ENCODE data around the gene PIK3R6.

Gene PIK3R6

DNA sequence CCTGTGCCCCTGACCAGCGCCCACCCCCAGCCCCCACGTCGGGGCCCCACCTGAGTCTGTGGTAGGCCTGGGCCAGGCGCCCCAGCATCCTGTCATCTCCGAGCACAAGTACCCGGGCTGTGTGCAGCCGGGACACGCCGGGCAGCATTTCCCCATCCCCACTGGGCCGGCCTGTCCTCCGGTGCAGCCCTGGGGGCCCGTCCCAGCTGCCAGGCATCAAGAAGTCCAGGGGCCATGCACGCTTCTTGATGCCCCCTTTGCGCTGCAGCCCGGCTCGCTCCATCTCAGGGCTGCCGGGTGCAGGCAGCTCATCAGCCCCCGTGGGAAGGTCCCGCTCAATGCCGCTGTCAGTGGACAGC lies 39.0 kb downstream of the PIK3R6 start:
- no peaks in the 10 kb centered on the region for H4K20me1 ChIP-seq (ENCODE audit: control insufficient read depth, insufficient read depth, low read depth, low read length)
- H3K4me1 ChIP-seq (ENCODE audit: control insufficient read depth, low read length), result no peaks in the 10 kb centered on the region
- no peaks in the 10 kb centered on the region for H3F3A ChIP-seq (ENCODE audit: control insufficient read depth, insufficient read depth)
- H3K27ac ChIP-seq (ENCODE audit: low read depth, low read length), result no peak overlapping the region
- H3K9me3 ChIP-seq (ENCODE audit: control insufficient read depth, insufficient read depth, low read length), result peaks cover 6% of the 10 kb centered on the region
- no peaks in the 10 kb centered on the region for H3K27me3 ChIP-seq (ENCODE audit: control insufficient read depth, low read length)
- H3K79me2 ChIP-seq (ENCODE audit: control insufficient read depth, low read length), result no peaks in the 10 kb centered on the region
- H3K4me2 ChIP-seq (ENCODE audit: low read length), result no peak overlapping the region
- no peak overlapping the region for H3K4me3 ChIP-seq (ENCODE audit: low read length)
- TF ChIP-seq, protein P1, sequence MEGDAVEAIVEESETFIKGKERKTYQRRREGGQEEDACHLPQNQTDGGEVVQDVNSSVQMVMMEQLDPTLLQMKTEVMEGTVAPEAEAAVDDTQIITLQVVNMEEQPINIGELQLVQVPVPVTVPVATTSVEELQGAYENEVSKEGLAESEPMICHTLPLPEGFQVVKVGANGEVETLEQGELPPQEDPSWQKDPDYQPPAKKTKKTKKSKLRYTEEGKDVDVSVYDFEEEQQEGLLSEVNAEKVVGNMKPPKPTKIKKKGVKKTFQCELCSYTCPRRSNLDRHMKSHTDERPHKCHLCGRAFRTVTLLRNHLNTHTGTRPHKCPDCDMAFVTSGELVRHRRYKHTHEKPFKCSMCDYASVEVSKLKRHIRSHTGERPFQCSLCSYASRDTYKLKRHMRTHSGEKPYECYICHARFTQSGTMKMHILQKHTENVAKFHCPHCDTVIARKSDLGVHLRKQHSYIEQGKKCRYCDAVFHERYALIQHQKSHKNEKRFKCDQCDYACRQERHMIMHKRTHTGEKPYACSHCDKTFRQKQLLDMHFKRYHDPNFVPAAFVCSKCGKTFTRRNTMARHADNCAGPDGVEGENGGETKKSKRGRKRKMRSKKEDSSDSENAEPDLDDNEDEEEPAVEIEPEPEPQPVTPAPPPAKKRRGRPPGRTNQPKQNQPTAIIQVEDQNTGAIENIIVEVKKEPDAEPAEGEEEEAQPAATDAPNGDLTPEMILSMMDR (IDR thresholded peaks at IDR 0.05; ENCODE audit: low read depth, low read length, poor library complexity, severe bottlenecking), result no peak
- no peak for TF ChIP-seq EZH2phosphoT487 (IDR thresholded peaks at IDR 0.05; ENCODE audit: borderline replicate concordance, low read length)
- H3K9me2 ChIP-seq (replicated peaks; ENCODE audit: control insufficient read depth, low read length), result no peaks in the 10 kb centered on the region
- H3K36me3 ChIP-seq (ENCODE audit: control insufficient read depth, low read length), result no peaks in the 10 kb centered on the region

DNA sequence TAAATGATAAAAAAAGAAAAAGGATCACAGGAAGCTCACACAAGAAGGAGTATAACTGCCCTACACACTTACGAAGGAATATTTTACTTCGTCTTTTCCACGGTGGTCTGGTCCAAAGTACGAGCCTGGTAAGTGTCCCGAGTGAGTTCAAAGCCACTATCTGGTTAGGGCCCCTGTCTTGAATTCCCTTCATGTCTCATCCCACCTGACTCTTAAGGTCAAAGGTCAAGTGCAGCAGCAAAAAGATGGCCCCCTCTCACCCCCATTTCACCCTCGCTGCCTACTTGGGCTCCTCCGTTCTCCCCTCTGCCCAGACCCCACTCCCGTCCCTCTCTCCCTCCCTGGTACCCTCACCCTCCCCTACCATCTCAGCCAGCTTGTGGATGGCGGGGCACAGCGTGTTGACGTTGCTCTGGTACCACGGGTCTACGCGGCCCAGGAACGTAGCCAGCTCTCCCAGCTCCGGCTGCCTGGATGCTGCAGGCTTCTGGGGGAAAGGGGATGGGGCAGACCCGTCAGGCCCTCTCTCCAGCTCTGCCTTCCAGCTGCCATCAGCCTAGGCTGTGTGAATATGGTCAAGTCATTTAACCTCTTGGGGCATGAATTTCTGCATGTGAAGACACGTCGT lies 40.6 kb downstream of the PIK3R6 start:
- TF ChIP-seq, protein P1 (IDR thresholded peaks at IDR 0.05; ENCODE audit: low read depth, low read length, poor library complexity, severe bottlenecking), result no peak
- no peak for TF ChIP-seq EZH2phosphoT487 (IDR thresholded peaks at IDR 0.05; ENCODE audit: borderline replicate concordance, low read length)
- Histone ChIP-seq H3F3A (ENCODE audit: control insufficient read depth, insufficient read depth) (no peaks in the 10 kb centered on the region), H3K9me3 (ENCODE audit: control insufficient read depth, insufficient read depth, low read length) (peaks cover 6% of the 10 kb centered on the region), H3K4me1 (ENCODE audit: control insufficient read depth, low read length) (no peaks in the 10 kb centered on the region), H3K79me2 (ENCODE audit: control insufficient read depth, low read length) (no peaks in the 10 kb centered on the region), H3K27ac (ENCODE audit: low read depth, low read length) (no peak overlapping the region), H4K20me1 (ENCODE audit: control insufficient read depth, insufficient read depth, low read depth, low read length) (no peaks in the 10 kb centered on the region), H3K4me2 (ENCODE audit: low read length) (no peak overlapping the region), H3K4me3 (ENCODE audit: low read length) (no peak overlapping the region), H3K27me3 (ENCODE audit: control insufficient read depth, low read length) (no peaks in the 10 kb centered on the region), H3K9me2 (replicated peaks; ENCODE audit: control insufficient read depth, low read length) (no peaks in the 10 kb centered on the region), H3K36me3 (ENCODE audit: control insufficient read depth, low read length) (no peaks in the 10 kb centered on the region)

DNA sequence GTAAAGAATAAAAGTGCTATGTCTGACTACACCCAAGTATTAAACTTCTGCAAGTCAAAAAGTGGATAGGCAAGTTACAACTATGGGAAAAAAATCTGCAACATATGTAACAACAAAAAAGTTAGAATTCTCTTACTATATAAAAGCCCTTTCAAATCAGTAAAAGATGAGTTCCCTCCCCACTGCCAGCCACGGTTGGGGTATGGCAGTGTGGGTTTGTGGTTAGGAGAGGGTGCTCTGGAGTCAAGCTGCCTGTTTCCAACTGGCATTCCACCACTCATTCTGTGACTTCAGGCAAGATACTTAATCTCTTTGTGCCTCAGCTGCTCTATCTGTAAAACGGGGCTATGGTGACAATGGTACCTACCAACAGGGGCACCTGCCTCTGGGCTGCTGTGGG lies 41.7 kb downstream of the PIK3R6 start:
- Histone ChIP-seq H3K79me2 (ENCODE audit: control insufficient read depth, low read length) (no peaks in the 10 kb centered on the region), H3K9me2 (replicated peaks; ENCODE audit: control insufficient read depth, low read length) (no peaks in the 10 kb centered on the region), H3K27me3 (ENCODE audit: control insufficient read depth, low read length) (no peaks in the 10 kb centered on the region), H3K9me3 (ENCODE audit: control insufficient read depth, insufficient read depth, low read length) (peaks cover 6% of the 10 kb centered on the region), H3F3A (ENCODE audit: control insufficient read depth, insufficient read depth) (no peaks in the 10 kb centered on the region), H3K4me2 (ENCODE audit: low read length) (no peak overlapping the region), H3K36me3 (ENCODE audit: control insufficient read depth, low read length) (no peaks in the 10 kb centered on the region), H3K4me1 (ENCODE audit: control insufficient read depth, low read length) (no peaks in the 10 kb centered on the region), H3K4me3 (ENCODE audit: low read length) (no peak overlapping the region), H4K20me1 (ENCODE audit: control insufficient read depth, insufficient read depth, low read depth, low read length) (no peaks in the 10 kb centered on the region), H3K27ac (ENCODE audit: low read depth, low read length) (no peak overlapping the region)
- no peak for TF ChIP-seq EZH2phosphoT487 (IDR thresholded peaks at IDR 0.05; ENCODE audit: borderline replicate concordance, low read length)
- TF ChIP-seq, protein P1 (IDR thresholded peaks at IDR 0.05; ENCODE audit: low read depth, low read length, poor library complexity, severe bottlenecking), result no peak

All from DOHH2 (cell line).